Naive thymus-derived CD4-positive, alpha-beta T cell (primary cell): ENCODE data around the gene CD52. TPM values are rescaled to one million over a fixed set of nuclear protein-coding genes. Genes with fewer than 3 reads are reported as not detected.

Experiments
- ATAC-seq: fragments of 150-1000 bp; cut with Tn5 transposase; 2 replicates; pipeline ENCODE4 v1.10.0; 2021; ENCODE audit warnings: mild to moderate bottlenecking, moderate library complexity
- CTCF ChIA-PET: fragments of 350-600 bp; sonication (Branson Sonifier 250); formaldehyde crosslinking; loops from one replicate; lab custom pipeline; 2021; ENCODE audit warnings: antibody characterized with exemption; lab: Charles Lee
- POLR2A ChIA-PET: fragments of 350-600 bp; sonication (Branson Sonifier 250); formaldehyde crosslinking; loops from one replicate; lab custom pipeline; 2021; ENCODE audit warnings: antibody characterized with exemption, inconsistent platforms; lab: Charles Lee
- DNase-seq, 9 donors: peaks; one replicate each; pipeline versions ENCODE4 v3.0.0 to v3.0.0-alpha.2; 2020 to 2022; ENCODE audit warnings: mixed read lengths in 1 of 9
- H3K27ac ChIP-seq: one replicate; pipeline ENCODE4 v1.7.0; 2013; ENCODE audit warnings: mild to moderate bottlenecking, low read depth, low read length, moderate library complexity
- H3K27me3 ChIP-seq, 2 donors: one replicate each; pipeline ENCODE4 v1.7.0; 2013; ENCODE audit warnings: low read length in 2 of 2, mild to moderate bottlenecking in 2 of 2, moderate library complexity in 2 of 2; ENCODE audit not compliant: control insufficient read depth in 2 of 2, insufficient read depth in 2 of 2
- H3K36me3 ChIP-seq, 3 experiments: 1 replicate in 2 of 3; 2 replicates in 1 of 3; pipeline ENCODE4 v1.7.0; 2013; ENCODE audit warnings: low read length in 3 of 3, mild to moderate bottlenecking in 3 of 3, moderate library complexity in 1 of 3; ENCODE audit not compliant: insufficient read depth in 3 of 3, control insufficient read depth in 2 of 3
- H3K4me1 ChIP-seq, 2 donors: one replicate each; pipeline ENCODE4 v1.7.0; 2013; ENCODE audit warnings: low read length in 2 of 2, mild to moderate bottlenecking in 2 of 2, moderate library complexity in 1 of 2; ENCODE audit not compliant: control insufficient read depth in 2 of 2, insufficient read depth in 2 of 2
- H3K4me3 ChIP-seq: 2 replicates; pipeline ENCODE4 v1.7.0; 2013; ENCODE audit warnings: mild to moderate bottlenecking, low read length
- H3K9me3 ChIP-seq, 3 experiments: 1 replicate in 2 of 3; 2 replicates in 1 of 3; pipeline ENCODE4 v1.7.0; 2013; ENCODE audit warnings: low read length in 3 of 3; ENCODE audit not compliant: control insufficient read depth in 2 of 3
- H3K27ac Mint-ChIP-seq, 9 donors: one replicate each; pipeline ENCODE4 v1.8.0; 2020 to 2022; ENCODE audit warnings: mixed read lengths in 9 of 9, mild to moderate bottlenecking in 8 of 9, moderate library complexity in 5 of 9, inconsistent platforms in 2 of 9
- H3K27me3 Mint-ChIP-seq, 5 donors: one replicate each; pipeline ENCODE4 v1.8.0; 2021 to 2022; ENCODE audit warnings: mixed read lengths in 5 of 5, mild to moderate bottlenecking in 1 of 5
- H3K36me3 Mint-ChIP-seq, 5 donors: one replicate each; pipeline ENCODE4 v1.8.0; 2020 to 2022; ENCODE audit warnings: mixed read lengths in 5 of 5, mild to moderate bottlenecking in 3 of 5, inconsistent platforms in 1 of 5
- H3K4me1 Mint-ChIP-seq, 7 donors: one replicate each; pipeline ENCODE4 v1.8.0; 2020 to 2022; ENCODE audit warnings: mixed read lengths in 7 of 7, mild to moderate bottlenecking in 3 of 7, inconsistent platforms in 1 of 7
- H3K4me3 Mint-ChIP-seq, 10 donors: one replicate each; pipeline ENCODE4 v1.8.0; 2020 to 2022; ENCODE audit warnings: mild to moderate bottlenecking in 10 of 10, mixed read lengths in 10 of 10, moderate library complexity in 6 of 10, inconsistent platforms in 2 of 10
- H3K9me3 Mint-ChIP-seq, 11 donors: one replicate each; pipeline ENCODE4 v1.8.0; 2020 to 2022; ENCODE audit warnings: mixed read lengths in 11 of 11, mild to moderate bottlenecking in 4 of 11, inconsistent platforms in 1 of 11, moderate library complexity in 1 of 11
- intact Hi-C, 2 donors: fragments of 100-400 bp; cut with micrococcal nuclease; formaldehyde crosslinking; loops; one replicate each; pipeline ENCODE4 v1.15.1; 2023
- polyA plus RNA-seq, 2 donors: library from polyadenylated mRNA; unstranded; fragments of 300-500 nt; fragmentation: Illumina TruSeq; gene quantifications; one replicate each; pipeline ENCODE4 v1.2.3, GENCODE V29; 2021
- total RNA-seq, 6 experiments: library from RNA in 5 of 6; stranded (reverse) in 5 of 6; gene quantifications; 1 replicate in 5 of 6; 2 replicates in 1 of 6; pipeline ENCODE4 v1.2.3 and lab custom pipeline; 2021 to 2026

CD52 gene
- total and polyA plus RNA-seq, 7 experiments from 2014 or later: 719 to 8,133 (median 1,178) TPM

DNA sequence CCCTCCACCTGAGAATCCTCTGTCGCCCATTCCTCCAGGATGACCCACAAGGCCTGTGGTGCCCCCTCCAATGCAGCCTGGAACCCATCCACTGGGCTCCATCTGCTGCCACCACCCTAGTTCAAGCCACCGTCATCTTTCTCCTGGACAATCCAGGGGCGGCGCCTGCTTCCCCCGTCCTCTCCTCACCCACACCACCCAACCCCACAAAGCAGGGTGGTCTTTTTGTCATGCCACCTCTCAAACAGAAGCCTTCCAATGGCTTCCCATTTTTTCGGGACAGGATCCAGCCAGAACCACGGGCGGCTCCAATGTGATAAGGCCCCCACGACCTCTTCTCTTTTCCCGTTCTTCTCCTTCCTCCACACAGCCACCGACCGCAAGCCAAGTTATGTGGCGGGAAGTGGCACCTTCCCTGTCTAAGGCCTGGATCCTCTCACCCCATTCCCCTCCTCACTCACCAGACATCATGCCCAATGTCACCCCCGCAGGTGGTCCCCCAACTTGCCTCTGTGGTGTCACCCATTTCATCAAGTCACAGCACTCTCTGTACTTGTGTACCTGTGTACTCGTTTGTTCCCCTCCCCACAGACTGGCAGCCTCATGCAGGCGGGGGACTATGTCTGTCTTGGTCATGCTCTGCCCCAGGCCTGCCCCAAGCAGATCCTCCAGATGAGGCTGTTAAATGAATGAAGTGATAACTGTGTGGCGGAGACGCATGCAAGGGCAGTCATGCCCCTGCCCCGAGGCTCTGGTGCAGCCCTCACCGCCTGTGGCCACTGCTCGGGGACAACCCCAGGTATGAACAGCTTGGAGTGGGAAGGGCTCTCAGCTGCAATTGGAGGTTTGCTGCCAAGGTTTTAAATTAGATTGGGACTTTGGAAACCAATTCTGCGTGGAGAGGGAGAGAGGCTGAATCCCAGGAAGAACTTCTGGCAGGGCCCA lies 22.3 kb upstream of the CD52 start:
- Histone ChIP-seq H3K9me3 (no peaks in the 10 kb centered on the region), H3K4me3 (no peak overlapping the region), H3K4me1 (peaks cover 19 to 29% of the 10 kb centered on the region in 2 donors), H3K27ac (no peak overlapping the region), H3K36me3 (peaks cover 0 to 18% (median 0%) of the 10 kb centered on the region in 3 experiments), H3K27me3 (no peaks in the 10 kb centered on the region)
- H3K36me3 Mint-ChIP-seq: peaks cover 0 to 25% (median 3%) of the 10 kb centered on the region in 5 donors
- H3K4me3 Mint-ChIP-seq: no peak overlapping the region
- POLR2A ChIA-PET: interaction anchor here (2.4 to 26.8 kb wide), 3 partner anchors 13 to 23 kb away, joined by 13 to 1967 read pairs (median 45); partner anchors contain the start of genes CD52 and UBXN11
- peaks cover 14 to 64% (median 47%) of the 10 kb centered on the region in 7 donors for H3K4me1 Mint-ChIP-seq
- DNase-seq: no peak
- H3K27ac Mint-ChIP-seq: peak overlapping the region in 7 of 9 donors; percentile 39 to 96 (median 78)
- ATAC-seq: no peak
- CTCF ChIA-PET: interaction anchor here (0.5 to 0.8 kb wide), 2 partner anchors 12 to 1331 kb away, joined by 3 to 4 read pairs; no protein-coding TSS in a partner anchor
- intact Hi-C loops: no loop called here
- H3K27me3 Mint-ChIP-seq: no peaks in the 10 kb centered on the region
- H3K9me3 Mint-ChIP-seq: no peaks in the 10 kb centered on the region

DNA sequence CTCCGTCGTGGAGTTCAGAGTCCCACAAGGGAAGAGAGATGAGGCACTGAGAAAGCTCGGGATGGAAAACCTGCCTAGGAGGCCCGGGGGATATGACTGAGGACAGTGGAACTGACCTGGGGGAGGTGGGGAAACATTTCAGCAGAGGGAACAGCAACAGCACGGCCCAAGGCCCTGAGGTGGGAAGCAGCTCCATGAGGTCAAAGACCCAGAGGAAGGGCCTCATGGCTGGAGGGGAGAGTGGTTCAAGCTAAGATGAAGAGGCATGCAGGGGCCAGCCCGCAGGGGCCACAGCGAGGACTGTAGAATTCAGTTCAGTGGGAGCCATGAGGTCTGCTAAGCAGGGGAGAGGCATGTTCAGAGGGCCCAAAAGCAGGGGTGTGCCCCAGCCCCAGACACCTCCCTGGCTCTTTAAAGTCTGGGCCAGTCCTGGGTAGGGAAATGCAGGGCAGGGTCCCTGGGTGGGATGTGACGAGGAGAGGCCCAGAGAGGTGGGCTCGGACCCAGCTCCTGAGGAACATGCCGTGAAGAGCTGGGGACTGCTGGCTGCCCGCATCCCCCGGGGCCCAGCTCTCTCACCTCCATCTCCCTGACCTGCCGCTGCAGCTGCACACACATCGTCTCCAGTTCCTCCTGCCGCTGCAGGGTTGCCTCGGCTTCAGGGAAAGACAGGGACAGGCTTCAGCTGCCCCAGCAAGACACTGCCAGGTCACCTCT lies 21.3 kb upstream of the CD52 start:
- CTCF ChIA-PET: interaction anchor here (1.1 kb wide), 1 partner anchor 68 kb away, joined by 3 read pairs; no protein-coding TSS in a partner anchor
- no peak overlapping the region for H3K4me3 ChIP-seq
- intact Hi-C loops: no loop called here
- Mint-ChIP-seq H3K27me3 (no peaks in the 10 kb centered on the region), H3K9me3 (no peaks in the 10 kb centered on the region), H3K36me3 (peaks cover 0 to 25% (median 3%) of the 10 kb centered on the region in 5 donors), H3K4me1 (peaks cover 12 to 60% (median 42%) of the 10 kb centered on the region in 7 donors), H3K4me3 (no peak overlapping the region), H3K27ac (peak overlapping the region in 2 of 9 donors; percentile 30 to 39)
- peaks cover 0 to 18% (median 0%) of the 10 kb centered on the region in 3 experiments for H3K36me3 ChIP-seq
- H3K9me3 ChIP-seq: no peaks in the 10 kb centered on the region
- peaks cover 9 to 19% of the 10 kb centered on the region in 2 donors for H3K4me1 ChIP-seq
- POLR2A ChIA-PET: interaction anchor here (1.1 to 35.3 kb wide), 5 partner anchors 12 to 24 kb away, joined by 4 to 1967 read pairs (median 13); partner anchors contain the start of genes CD52, SH3BGRL3 and UBXN11
- ATAC-seq: no peak
- no peak overlapping the region for H3K27ac ChIP-seq
- no peaks in the 10 kb centered on the region for H3K27me3 ChIP-seq
- DNase-seq: no peak

DNA sequence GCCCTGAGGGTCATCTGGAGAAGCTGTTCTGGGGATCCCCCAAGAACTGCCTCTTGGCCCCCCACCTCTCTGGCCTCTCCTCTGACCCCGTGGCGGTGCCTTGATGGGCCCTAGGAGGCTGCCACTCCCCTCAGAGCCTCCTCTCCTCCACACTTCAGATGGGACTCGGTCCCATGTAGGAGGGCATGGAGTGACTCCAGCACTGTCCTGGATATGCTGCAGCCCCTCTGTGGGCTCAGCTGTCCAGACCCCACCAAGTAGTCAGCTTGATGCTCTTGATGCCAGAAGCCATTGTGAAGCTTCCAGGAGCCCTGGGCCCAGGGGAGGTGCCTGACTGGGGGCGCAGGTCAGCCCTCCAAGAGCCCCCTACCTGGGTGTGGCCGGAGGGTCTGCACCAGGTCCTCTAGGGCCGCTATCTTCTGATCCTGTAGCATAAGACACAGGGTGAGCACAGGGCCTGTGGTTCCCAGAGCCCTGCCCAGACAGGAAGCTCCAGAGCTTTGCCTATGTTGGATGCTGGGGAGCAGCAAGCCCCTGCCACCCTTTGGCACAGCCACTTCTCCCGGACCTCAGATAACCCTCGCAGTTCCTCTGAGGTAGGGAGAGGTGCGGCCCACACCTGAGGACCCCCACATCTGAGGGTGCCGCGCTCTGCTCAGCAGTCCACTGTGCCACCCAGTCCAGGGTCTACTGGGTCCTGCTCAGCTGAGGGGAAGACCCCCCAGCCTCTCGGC lies 20.5 kb upstream of the CD52 start:
- no peaks in the 10 kb centered on the region for H3K9me3 ChIP-seq
- CTCF ChIA-PET: interaction anchor here (1.1 kb wide), 1 partner anchor 67 kb away, joined by 3 read pairs; no protein-coding TSS in a partner anchor
- no peak for DNase-seq
- intact Hi-C loops: no loop called here
- no peak for ATAC-seq
- no peak overlapping the region for H3K4me3 Mint-ChIP-seq
- H3K27me3 ChIP-seq: no peaks in the 10 kb centered on the region
- H3K9me3 Mint-ChIP-seq: no peaks in the 10 kb centered on the region
- no peak overlapping the region for H3K27ac Mint-ChIP-seq
- H3K27ac ChIP-seq: no peak overlapping the region
- H3K4me3 ChIP-seq: no peak overlapping the region
- POLR2A ChIA-PET: interaction anchor here (0.8 to 35.3 kb wide), 6 partner anchors 11 to 23 kb away, joined by 3 to 1967 read pairs (median 10); partner anchors contain the start of genes CD52, SH3BGRL3 and UBXN11
- H3K36me3 ChIP-seq: peaks cover 0 to 18% (median 0%) of the 10 kb centered on the region in 3 experiments
- peaks cover 0 to 25% (median 3%) of the 10 kb centered on the region in 5 donors for H3K36me3 Mint-ChIP-seq
- H3K4me1 ChIP-seq: peaks cover 2 to 12% of the 10 kb centered on the region in 2 donors
- H3K4me1 Mint-ChIP-seq: peaks cover 7 to 52% (median 35%) of the 10 kb centered on the region in 7 donors
- H3K27me3 Mint-ChIP-seq: no peaks in the 10 kb centered on the region

DNA sequence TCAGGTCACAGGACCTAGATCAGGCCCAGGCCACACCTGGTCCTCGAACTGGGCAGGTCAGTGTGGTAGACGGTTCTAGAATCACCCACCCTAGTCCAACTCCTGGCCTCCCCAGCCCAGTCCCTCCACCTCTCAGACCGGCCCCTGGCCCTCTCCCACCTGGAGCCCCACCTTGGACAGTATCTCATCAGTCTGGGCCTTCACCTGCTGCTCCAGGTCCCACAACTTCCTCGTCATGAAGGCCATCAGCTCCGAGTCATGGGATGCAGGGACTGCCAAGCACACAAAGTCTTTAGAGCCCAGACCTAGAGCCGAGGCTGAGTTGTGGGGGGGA lies 20.0 kb upstream of the CD52 start:
- DNase-seq (no peak), ATAC-seq (no peak)
- H3K9me3 Mint-ChIP-seq: no peaks in the 10 kb centered on the region
- intact Hi-C loops: no loop called here
- H3K27ac Mint-ChIP-seq: no peak overlapping the region
- Histone ChIP-seq H3K27ac (no peak overlapping the region), H3K9me3 (no peaks in the 10 kb centered on the region), H3K36me3 (peaks cover 0 to 18% (median 0%) of the 10 kb centered on the region in 3 experiments), H3K4me3 (no peak overlapping the region), H3K4me1 (peaks cover 0 to 7% of the 10 kb centered on the region in 2 donors), H3K27me3 (no peaks in the 10 kb centered on the region)
- no peak overlapping the region for H3K4me3 Mint-ChIP-seq
- CTCF ChIA-PET: no interaction called here
- POLR2A ChIA-PET: interaction anchor here (0.8 to 35.3 kb wide), 6 partner anchors 10 to 23 kb away, joined by 3 to 1967 read pairs (median 10); partner anchors contain the start of genes CD52, SH3BGRL3 and UBXN11
- no peaks in the 10 kb centered on the region for H3K27me3 Mint-ChIP-seq
- H3K4me1 Mint-ChIP-seq: peaks cover 7 to 51% (median 31%) of the 10 kb centered on the region in 7 donors
- peaks cover 0 to 25% (median 3%) of the 10 kb centered on the region in 5 donors for H3K36me3 Mint-ChIP-seq

DNA sequence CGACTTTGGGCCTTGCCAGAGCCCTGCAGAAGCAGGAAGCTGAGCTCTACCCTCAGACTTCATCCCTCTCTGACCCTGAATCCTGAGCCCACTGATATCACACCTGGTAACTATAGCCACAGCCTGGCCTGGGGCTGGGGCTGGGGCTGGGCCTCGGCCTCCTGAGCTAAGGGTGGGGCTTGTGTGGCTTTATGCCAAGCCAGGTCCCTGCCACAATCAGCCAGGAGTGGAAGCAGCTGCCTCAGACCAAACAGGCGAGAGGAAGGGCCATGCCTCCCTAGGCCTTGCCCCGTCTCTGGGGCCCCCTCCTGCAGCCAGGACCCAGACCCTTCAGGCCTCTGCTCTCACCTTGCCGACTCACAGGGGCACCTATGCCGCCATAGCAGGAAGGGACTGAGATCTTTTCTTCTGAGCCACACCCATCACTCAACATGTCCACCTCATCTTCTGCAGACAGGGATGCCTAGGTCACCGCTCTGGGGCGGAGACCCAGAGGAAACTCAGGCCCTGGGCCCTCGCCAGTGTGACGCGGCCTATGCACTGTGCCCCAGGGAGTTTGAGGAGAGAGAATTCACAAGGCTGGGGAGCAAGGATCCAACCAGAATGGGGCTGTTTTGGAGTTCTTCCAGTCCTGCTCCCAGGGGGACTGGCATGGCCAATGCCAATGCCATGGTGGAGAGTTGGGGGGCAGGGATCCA lies 17.0 kb upstream of the CD52 start:
- Mint-ChIP-seq H3K27me3 (no peaks in the 10 kb centered on the region), H3K9me3 (no peaks in the 10 kb centered on the region), H3K4me3 (no peak overlapping the region), H3K27ac (peak overlapping the region in 4 of 9 donors; percentile 53 to 77 (median 61)), H3K36me3 (peaks cover 0 to 8% (median 0%) of the 10 kb centered on the region in 5 donors), H3K4me1 (peaks cover 14 to 46% (median 32%) of the 10 kb centered on the region in 7 donors)
- H3K36me3 ChIP-seq: peaks cover 0 to 17% (median 0%) of the 10 kb centered on the region in 3 experiments
- H3K4me3 ChIP-seq: no peak overlapping the region
- no peak overlapping the region for H3K27ac ChIP-seq
- no peaks in the 10 kb centered on the region for H3K9me3 ChIP-seq
- no peak for ATAC-seq
- peaks cover 2 to 3% of the 10 kb centered on the region in 2 donors for H3K4me1 ChIP-seq
- ChIA-PET CTCF (interaction anchor here (0.8 to 1.5 kb wide), 4 partner anchors 12 to 25 kb away, joined by 3 to 5 read pairs (median 4); partner anchors contain the start of gene CD52), POLR2A (interaction anchor here (2.1 to 35.3 kb wide), 3 partner anchors 14 to 19 kb away, joined by 9 to 1967 read pairs (median 16); partner anchors contain the start of genes CD52 and SH3BGRL3)
- intact Hi-C loops: no loop called here
- H3K27me3 ChIP-seq: no peaks in the 10 kb centered on the region
- no peak for DNase-seq
